ENCODE data around the gene C12orf75.

The C12orf75 gene

DNA sequence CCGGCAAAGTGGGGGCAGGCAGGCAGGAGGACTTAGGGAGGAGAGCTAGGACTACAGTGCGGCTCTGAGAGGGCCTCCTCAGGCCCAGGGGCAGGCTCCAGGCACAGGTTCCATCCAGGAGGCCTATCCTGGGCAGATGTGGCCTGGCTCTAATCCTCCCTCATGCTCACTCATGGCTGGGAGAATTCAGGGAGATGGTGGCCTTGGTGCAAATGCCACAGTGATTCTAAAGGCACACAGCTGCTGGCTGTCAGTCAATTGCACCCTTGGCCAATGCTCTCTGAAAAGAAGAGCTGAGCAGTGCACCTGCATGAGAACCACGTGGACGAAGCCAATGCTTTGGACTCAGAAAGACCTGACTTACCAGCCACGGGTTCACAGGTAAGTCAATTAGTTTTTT is 89.6 kb downstream of the C12orf75 start:
- no peak for DNase-seq

DNA sequence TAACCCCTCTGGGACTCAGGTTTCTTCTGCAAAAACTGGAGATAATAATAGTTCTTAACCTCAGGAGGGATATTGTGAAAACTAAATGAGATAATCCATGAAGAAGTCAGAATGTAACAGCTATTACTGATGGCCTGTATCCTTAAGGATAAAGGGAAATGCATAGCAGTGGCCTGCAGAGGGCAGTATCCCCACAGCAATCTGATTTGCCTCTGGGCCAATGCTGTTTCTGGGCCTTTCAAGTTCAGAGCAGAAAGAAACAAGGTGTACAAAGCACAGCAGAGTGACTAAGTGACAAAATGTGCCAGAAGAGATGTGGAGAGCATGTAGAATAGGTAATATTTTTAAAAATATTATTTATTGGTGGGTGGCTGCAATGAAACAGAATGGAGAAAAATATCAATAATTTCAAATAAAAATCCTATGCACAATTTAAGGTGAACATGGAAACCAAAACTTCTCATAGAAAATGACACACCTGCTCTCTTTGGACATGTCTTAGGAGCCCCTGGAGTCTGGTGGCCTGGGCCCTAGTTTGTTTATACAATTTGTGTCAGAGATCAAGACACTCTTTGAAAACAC is 90.3 kb downstream of the C12orf75 start:
- DNase-seq = peak; percentile 77
